Parathyroid adenoma (tissue), 2 donors: ENCODE data around the gene HAUS3.
"Not testable (repeated sequence)": the region's sequence is repeated elsewhere in the genome, so short reads cannot be mapped to it uniquely, and the experiment has no call there.

ENCODE experiments used
- H2AFZ ChIP-seq: fragments of 300-600 bp; sonication (generic); one replicate; pipeline ENCODE4 v1.7.0; 2017; ENCODE audit warnings: antibody characterized with exemption, mild to moderate bottlenecking
- H3K27ac ChIP-seq: fragments of 300-600 bp; sonication (generic); one replicate; pipeline ENCODE4 v1.7.0; 2017
- H3K27me3 ChIP-seq: fragments of 300-600 bp; sonication (generic); one replicate; pipeline ENCODE4 v1.7.0; 2017; ENCODE audit warnings: low read length; ENCODE audit not compliant: control insufficient read depth, insufficient read depth
- H3K36me3 ChIP-seq: fragments of 300-600 bp; sonication (generic); one replicate; pipeline ENCODE4 v1.7.0; 2017; ENCODE audit warnings: low read length; ENCODE audit not compliant: control insufficient read depth, insufficient read depth
- H3K4me1 ChIP-seq: fragments of 300-600 bp; sonication (generic); one replicate; pipeline ENCODE4 v1.7.0; 2017; ENCODE audit warnings: control low read depth
- H3K4me2 ChIP-seq: fragments of 300-600 bp; sonication (generic); one replicate; pipeline ENCODE4 v1.7.0; 2017; ENCODE audit warnings: low read length
- H3K4me3 ChIP-seq: fragments of 300-600 bp; sonication (generic); one replicate; pipeline ENCODE4 v1.7.0; 2017; ENCODE audit warnings: low read depth, low read length
- H3K79me2 ChIP-seq: fragments of 300-600 bp; sonication (generic); one replicate; pipeline ENCODE4 v1.7.0; 2017; ENCODE audit warnings: control low read depth
- H3K9ac ChIP-seq: fragments of 300-600 bp; sonication (generic); one replicate; pipeline ENCODE4 v1.7.0; 2017; ENCODE audit warnings: mild to moderate bottlenecking
- H3K9me3 ChIP-seq: fragments of 300-600 bp; sonication (generic); one replicate; pipeline ENCODE4 v1.7.0; 2017; ENCODE audit warnings: low read length; ENCODE audit not compliant: control insufficient read depth
- CTCF ChIP-seq: fragments of 300-600 bp; sonication (generic); IDR thresholded peaks from one replicate; pipeline ENCODE4 v1.7.0; 2017; ENCODE audit warnings: antibody characterized with exemption, mild to moderate bottlenecking
- donor health status: primary hyperparathyroidism.

Gene HAUS3

GRCh38 chr4:2275546-2276251, 33.8 kb upstream of the HAUS3 start:
- Histone ChIP-seq H3K27ac (no peak overlapping the region), H3K4me2 (no peak overlapping the region), H3K4me3 (no peak overlapping the region), H3K9me3 (no peaks in the 10 kb centered on the region), H2AFZ (no peak overlapping the region), H3K27me3 (no peaks in the 10 kb centered on the region), H3K79me2 (no peaks in the 10 kb centered on the region), H3K36me3 (no peaks in the 10 kb centered on the region), H3K9ac (no peak overlapping the region), H3K4me1 (no peaks in the 10 kb centered on the region)
- no peak for TF ChIP-seq CTCF

GRCh38 chr4:2275044-2275397, 33.1 kb upstream of the HAUS3 start:
- not testable (repeated sequence) for H3K4me1 ChIP-seq, H2AFZ ChIP-seq, H3K9me3 ChIP-seq, H3K27ac ChIP-seq, H3K27me3 ChIP-seq, H3K79me2 ChIP-seq, H3K4me3 ChIP-seq, H3K36me3 ChIP-seq, H3K9ac ChIP-seq, H3K4me2 ChIP-seq

GRCh38 chr4:2274320-2275043, 32.6 kb upstream of the HAUS3 start:
- H3K4me2 ChIP-seq: no peak overlapping the region
- TF ChIP-seq CTCF: no peak
- H3K27ac ChIP-seq: no peak overlapping the region
- H3K9ac ChIP-seq: no peak overlapping the region
- no peaks in the 10 kb centered on the region for H3K27me3 ChIP-seq
- no peaks in the 10 kb centered on the region for H3K4me1 ChIP-seq
- no peaks in the 10 kb centered on the region for H3K9me3 ChIP-seq
- H3K4me3 ChIP-seq: no peak overlapping the region
- no peak overlapping the region for H2AFZ ChIP-seq
- H3K36me3 ChIP-seq: no peaks in the 10 kb centered on the region
- no peaks in the 10 kb centered on the region for H3K79me2 ChIP-seq

GRCh38 chr4:2273657-2274319, 31.9 kb upstream of the HAUS3 start:
- H3K79me2 ChIP-seq: no peaks in the 10 kb centered on the region
- no peak overlapping the region for H3K4me3 ChIP-seq
- H2AFZ ChIP-seq: no peak overlapping the region
- no peaks in the 10 kb centered on the region for H3K27me3 ChIP-seq
- TF ChIP-seq CTCF: no peak
- H3K27ac ChIP-seq: no peak overlapping the region
- H3K9me3 ChIP-seq: no peaks in the 10 kb centered on the region
- H3K9ac ChIP-seq: no peak overlapping the region
- H3K4me1 ChIP-seq: no peaks in the 10 kb centered on the region
- no peaks in the 10 kb centered on the region for H3K36me3 ChIP-seq
- no peak overlapping the region for H3K4me2 ChIP-seq

GRCh38 chr4:2273221-2273620, 31.3 kb upstream of the HAUS3 start:
- Histone ChIP-seq H3K79me2 (no peaks in the 10 kb centered on the region), H3K4me2 (no peak overlapping the region), H3K4me3 (no peak overlapping the region), H3K27me3 (no peaks in the 10 kb centered on the region), H2AFZ (no peak overlapping the region), H3K9ac (no peak overlapping the region), H3K4me1 (no peaks in the 10 kb centered on the region), H3K27ac (no peak overlapping the region), H3K9me3 (no peaks in the 10 kb centered on the region), H3K36me3 (no peaks in the 10 kb centered on the region)
- TF ChIP-seq CTCF: no peak
